NCI-H82 (cell line): ENCODE data around the gene TTLL3.

Experiments
- DNase-seq: peaks from one replicate; lab custom pipeline; 2025; lab: John Stamatoyannopoulos, UW

TTLL3 gene

GRCh38 chr3:9807981-9808344, 2.1 kb upstream of the TTLL3 start:
- DNase-seq = no peak

GRCh38 chr3:9808345-9809037, 1.6 kb upstream of the TTLL3 start:
- DNase-seq = peak; percentile 80

DNA sequence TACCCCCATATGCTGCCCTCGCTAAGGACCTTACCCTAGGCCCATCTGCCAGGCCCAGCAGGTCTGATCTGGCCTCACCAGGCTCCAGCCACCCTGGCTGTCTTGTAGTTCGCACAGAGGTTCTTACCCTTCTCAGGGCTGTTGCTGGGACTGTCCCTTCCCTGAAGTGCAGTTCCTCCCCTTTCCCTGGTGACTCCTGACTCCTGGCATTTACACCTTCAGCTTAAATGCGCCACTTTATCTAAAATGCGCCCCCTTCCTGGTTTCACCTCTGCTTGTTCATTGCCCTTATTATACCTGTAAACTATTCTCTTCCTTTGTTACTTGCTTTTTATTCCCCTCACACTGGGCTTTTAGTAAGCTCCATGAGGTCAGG, 835 bp upstream of the TTLL3 start:
- DNase-seq = peak; percentile 34

DNA sequence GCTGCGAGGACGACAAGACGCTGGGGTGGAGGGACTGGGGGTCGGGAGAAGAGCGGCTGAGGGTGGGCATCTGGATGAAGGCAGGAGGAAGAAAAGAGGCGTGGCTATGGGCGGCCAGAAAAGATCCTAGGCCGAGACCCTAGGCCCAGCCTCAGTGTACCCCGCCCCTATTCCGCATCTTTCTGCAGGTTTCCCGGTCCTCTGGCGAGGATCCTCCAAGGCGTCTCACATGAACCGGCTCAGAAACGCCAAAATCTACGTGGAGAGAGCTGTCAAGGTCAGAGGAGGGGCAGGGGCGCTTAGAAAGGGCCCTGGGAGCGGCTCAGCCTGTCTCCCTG, 340 bp downstream of the TTLL3 start:
- DNase-seq = peak; percentile 57

GRCh38 chr3:9810846-9811245, 784 bp downstream of the TTLL3 start:
- no peak for DNase-seq

DNA sequence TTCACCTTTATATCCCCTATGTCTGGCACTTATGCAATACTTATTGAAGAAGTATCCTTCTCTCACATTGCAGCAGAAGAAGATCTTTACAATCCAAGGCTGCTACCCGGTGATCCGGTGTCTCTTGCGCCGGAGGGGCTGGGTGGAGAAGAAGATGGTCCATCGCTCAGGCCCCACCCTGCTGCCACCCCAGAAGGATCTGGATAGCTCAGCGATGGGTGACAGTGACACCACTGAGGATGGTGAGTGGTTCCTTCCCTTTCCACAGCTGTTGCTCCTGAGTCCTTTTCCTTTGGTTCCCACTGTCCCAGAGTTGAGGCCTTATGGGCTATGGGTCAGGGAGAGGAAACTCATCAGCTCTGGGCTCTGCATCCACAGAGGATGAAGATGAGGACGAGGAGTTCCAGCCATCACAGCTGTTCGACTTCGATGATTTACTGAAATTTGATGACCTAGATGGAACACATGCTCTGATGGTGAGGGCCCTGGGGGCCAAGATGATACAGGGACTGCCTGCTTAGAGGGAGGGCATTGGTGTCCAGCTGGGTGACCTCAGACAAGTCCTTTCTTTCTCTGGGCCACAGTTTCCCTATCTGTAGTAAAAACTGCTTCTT, 2.9 kb downstream of the TTLL3 start:
- no peak for DNase-seq

GRCh38 chr3:9815986-9816385, 5.9 kb downstream of the TTLL3 start:
- no peak for DNase-seq

DNA sequence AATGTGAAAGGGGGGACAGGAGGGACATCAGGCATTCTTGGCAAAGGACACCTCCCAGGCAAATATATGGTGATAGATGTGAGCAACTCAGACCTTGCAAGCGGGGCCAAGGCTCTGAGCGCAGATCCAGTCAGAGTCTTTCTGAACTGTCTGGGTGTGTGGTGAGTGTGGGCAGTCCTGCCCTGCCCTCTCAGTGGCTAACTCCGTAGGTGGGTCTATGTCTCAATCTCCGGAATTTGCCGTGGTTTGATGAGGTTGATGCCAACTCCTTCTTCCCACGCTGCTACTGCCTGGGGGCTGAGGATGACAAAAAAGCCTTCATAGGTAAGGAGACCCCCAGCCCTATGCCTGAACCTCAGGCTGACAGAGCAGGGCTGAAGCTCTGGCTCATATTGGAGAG, 7.4 kb downstream of the TTLL3 start:
- no peak for DNase-seq

DNA sequence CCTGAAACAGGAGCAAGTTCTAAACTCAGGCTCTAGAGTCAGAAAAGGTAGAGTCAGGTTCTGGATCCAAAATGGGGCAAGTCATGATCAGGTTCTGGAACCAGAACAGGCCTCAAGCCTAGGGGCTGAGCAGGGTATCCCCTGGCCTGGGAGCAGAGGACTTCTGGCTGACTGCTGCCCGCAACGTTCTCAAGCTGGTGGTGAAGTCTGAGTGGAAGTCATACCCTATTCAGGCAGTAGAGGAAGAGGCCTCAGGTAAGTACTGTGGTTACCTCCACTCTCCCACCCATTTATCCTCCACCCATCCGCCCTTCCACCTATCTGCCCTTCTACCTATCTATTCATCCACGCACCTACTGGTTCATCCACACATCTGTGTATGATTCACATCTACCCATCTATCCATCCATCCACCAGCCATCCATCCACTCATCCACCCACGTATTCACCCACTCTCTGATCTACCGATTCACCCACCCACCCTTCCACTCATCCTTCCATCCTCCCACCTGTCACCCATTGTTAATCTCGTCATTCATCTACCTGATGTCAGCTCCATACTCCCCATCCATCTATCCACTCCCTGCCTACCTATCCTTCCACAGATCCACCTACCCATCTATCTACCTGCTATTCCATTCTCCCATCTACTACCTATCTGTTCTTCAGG, 8.7 kb downstream of the TTLL3 start:
- no peak for DNase-seq

GRCh38 chr3:9820543-9820942, 10.5 kb downstream of the TTLL3 start:
- no peak for DNase-seq

- peak; percentile 73 for DNase-seq
Observed at GRCh38 chr3:9820946-9821345, 10.9 kb downstream of the TTLL3 start.

- no peak for DNase-seq
Observed at GRCh38 chr3:9825451-9826040, 15.5 kb downstream of the TTLL3 start.

GRCh38 chr3:9826815-9827573, 16.9 kb downstream of the TTLL3 start:
- DNase-seq = peak; percentile 74

- no peak for DNase-seq
Observed at GRCh38 chr3:9828801-9829755, 19.0 kb downstream of the TTLL3 start.

DNA sequence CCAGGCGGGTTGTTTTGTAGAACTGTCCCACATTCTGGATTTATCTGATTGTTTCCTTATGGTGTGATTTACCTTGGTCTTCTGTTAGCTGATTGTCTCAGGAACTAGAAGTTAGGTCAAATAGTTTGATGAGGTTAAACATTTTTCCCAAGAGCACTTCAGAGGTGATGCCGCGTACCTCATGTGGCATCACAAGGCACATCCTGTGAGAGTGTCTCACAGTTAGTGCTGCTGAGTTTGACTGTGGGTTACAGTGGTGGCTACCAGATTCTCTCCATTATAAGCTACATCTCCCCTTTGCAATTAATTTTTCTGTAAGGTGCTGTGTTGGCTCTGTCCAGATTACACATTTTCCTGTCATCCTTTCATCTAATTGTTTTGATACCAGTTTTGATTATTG, 21.2 kb downstream of the TTLL3 start:
- no peak for DNase-seq

DNA sequence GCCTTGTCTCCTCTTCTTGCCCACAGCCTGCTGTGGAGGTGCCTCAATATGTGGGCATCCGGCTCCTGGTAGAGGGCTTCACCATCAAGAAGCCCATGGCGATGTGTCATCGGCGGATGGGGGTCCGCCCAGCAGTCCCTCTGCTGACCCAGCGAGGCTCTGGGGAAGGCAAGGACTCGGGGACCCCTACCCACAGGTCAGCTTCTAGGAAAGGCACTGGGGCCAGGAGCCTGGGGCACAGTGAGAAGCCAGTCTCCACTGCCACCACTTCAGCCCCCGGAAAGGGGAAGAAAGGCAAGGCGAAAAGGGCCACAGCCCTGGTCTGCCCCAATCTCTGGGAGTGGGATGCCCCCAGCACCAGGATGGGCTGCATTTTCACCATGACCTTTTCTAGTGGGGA, 23.0 kb downstream of the TTLL3 start:
- DNase-seq = no peak

DNA sequence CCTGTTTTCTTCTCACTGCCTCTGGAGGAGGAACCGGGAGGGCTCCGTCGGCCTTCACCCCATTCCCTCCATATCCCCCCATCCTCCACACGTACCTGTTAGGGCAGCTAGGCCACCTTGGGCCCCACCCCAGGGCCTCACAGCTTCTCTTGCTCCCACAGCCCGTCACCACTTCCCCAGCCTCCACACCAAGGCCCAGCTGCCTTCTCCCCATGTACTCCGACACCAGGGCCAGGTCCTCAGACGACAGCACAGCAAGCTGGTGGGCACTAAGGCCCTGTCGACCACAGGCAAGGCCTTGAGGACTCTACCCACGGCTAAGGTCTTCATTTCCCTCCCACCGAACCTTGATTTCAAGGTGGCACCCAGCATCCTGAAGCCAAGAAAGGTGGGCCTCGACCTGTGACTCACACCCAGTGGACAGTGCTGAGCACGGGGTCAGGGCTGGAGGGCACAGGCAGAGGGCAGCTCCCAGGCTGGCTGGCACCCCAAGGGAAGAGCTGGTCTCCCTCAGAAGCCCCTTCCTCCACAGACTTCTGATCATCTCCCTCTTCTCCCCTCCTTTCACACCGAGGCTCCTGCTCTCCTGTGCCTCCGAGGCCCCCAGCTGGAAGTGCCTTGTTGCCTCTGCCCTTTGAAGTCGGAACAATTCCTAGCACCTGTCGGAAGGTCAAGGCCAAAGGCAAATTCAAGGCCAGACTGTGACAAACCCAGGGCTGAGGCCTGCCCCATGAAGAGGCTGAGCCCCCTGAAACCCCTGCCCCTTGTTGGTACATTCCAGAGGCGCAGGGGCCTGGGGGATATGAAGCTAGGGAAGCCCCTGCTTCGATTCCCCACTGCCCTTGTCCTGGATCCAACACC, 24.7 kb downstream of the TTLL3 start:
- DNase-seq = no peak

- no peak for DNase-seq
Observed at GRCh38 chr3:9837701-9838582, 27.9 kb downstream of the TTLL3 start.

- no peak for DNase-seq
Observed at GRCh38 chr3:9838856-9839255, 28.8 kb downstream of the TTLL3 start.
